WTC11 (cell line): ENCODE results near the gene BPHL.

ENCODE experiments used
- FOXP1 ChIP-seq: sonication (generic); formaldehyde crosslinking; IDR thresholded peaks from 2 replicates; pipeline ENCODE4 v1.8.0; 2022; ENCODE audit warnings: missing genetic modification reagents, mild to moderate bottlenecking, moderate library complexity, borderline replicate concordance
- GABPB1 ChIP-seq: sonication (generic); formaldehyde crosslinking; IDR thresholded peaks from 2 replicates; pipeline ENCODE4 v1.8.1; 2023; ENCODE audit warnings: mild to moderate bottlenecking, missing genetic modification reagents
- IRF2 ChIP-seq: sonication (generic); formaldehyde crosslinking; IDR thresholded peaks from 2 replicates; pipeline ENCODE4 v1.8.0; 2022; ENCODE audit warnings: low read depth, missing genetic modification reagents, borderline replicate concordance
- ZNF219 ChIP-seq: sonication (generic); formaldehyde crosslinking; IDR thresholded peaks from 2 replicates; pipeline ENCODE4 v1.8.0; 2023; ENCODE audit warnings: missing genetic modification reagents, mild to moderate bottlenecking, borderline replicate concordance
- ZNF263 ChIP-seq: sonication (generic); formaldehyde crosslinking; IDR thresholded peaks from 2 replicates; pipeline ENCODE4 v1.8.1; 2022; ENCODE audit warnings: low read depth, mild to moderate bottlenecking, moderate library complexity, missing genetic modification reagents
- TF ChIP-seq, protein P1 (sequence below): fragments of 200-600 bp; IDR thresholded peaks from 2 replicates; pipeline ENCODE4 v1.8.0; 2022; ENCODE audit warnings: antibody characterized with exemption
- TF ChIP-seq, protein P2 (sequence below): sonication (generic); formaldehyde crosslinking; IDR thresholded peaks from 2 replicates; pipeline ENCODE4 v1.8.0; 2023; ENCODE audit warnings: missing genetic modification reagents
- TF ChIP-seq, protein P3 (sequence below): sonication (generic); formaldehyde crosslinking; IDR thresholded peaks from 2 replicates; pipeline ENCODE4 v1.8.1; 2023; ENCODE audit warnings: mild to moderate bottlenecking, missing genetic modification reagents
- TF ChIP-seq, protein P4 (sequence below): sonication (generic); formaldehyde crosslinking; IDR thresholded peaks from 2 replicates; pipeline ENCODE4 v1.8.1; 2023; ENCODE audit warnings: mild to moderate bottlenecking, missing genetic modification reagents, moderate library complexity

DNA sequence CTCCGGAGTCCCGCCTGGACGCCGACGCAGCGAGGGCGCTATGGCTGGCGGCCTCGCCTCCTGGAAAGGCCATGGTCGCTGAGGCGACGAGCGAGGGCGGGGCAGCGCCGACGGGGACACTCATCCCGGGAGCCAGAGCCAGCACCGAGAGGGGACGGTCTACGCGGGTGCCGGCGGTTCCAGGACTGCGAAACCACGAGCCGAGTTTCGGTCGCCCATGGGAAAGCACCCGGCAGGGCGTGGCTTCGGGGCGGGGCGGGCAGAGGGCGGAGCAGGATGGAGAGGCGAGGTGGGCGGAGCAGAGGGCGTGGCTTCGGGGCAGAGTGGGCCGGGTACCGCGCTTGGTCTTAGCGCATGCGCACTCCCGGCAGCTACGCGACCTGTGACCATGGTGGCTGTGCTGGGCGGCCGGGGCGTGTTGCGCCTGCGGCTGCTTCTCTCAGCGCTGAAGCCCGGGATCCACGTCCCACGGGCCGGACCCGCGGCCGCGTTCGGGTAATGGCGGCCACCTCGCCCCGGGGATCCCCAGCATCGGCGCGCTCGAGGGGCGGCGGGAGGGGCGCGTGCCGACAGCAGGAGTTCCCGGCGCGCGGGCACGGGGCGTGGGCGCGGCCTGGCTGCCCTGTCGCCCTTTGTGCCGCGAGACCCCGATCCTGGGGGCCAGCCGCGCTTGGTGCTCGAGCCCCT is at the start of gene BPHL:
- TF ChIP-seq IRF2 (CRISPR knock-in tag) (no peak), ZNF263 (no peak), FOXP1 (CRISPR knock-in tag) (peak; percentile 64), ZNF219 (CRISPR knock-in tag) (peak; percentile 73; the same call in 1 of the 2 replicates), GABPB1 (CRISPR knock-in tag) (peak; percentile 84)
- TF ChIP-seq, protein P1, sequence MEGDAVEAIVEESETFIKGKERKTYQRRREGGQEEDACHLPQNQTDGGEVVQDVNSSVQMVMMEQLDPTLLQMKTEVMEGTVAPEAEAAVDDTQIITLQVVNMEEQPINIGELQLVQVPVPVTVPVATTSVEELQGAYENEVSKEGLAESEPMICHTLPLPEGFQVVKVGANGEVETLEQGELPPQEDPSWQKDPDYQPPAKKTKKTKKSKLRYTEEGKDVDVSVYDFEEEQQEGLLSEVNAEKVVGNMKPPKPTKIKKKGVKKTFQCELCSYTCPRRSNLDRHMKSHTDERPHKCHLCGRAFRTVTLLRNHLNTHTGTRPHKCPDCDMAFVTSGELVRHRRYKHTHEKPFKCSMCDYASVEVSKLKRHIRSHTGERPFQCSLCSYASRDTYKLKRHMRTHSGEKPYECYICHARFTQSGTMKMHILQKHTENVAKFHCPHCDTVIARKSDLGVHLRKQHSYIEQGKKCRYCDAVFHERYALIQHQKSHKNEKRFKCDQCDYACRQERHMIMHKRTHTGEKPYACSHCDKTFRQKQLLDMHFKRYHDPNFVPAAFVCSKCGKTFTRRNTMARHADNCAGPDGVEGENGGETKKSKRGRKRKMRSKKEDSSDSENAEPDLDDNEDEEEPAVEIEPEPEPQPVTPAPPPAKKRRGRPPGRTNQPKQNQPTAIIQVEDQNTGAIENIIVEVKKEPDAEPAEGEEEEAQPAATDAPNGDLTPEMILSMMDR: no peak
- TF ChIP-seq, protein P2, sequence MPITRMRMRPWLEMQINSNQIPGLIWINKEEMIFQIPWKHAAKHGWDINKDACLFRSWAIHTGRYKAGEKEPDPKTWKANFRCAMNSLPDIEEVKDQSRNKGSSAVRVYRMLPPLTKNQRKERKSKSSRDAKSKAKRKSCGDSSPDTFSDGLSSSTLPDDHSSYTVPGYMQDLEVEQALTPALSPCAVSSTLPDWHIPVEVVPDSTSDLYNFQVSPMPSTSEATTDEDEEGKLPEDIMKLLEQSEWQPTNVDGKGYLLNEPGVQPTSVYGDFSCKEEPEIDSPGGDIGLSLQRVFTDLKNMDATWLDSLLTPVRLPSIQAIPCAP (CRISPR knock-in tag): no peak
- TF ChIP-seq, protein P3, sequence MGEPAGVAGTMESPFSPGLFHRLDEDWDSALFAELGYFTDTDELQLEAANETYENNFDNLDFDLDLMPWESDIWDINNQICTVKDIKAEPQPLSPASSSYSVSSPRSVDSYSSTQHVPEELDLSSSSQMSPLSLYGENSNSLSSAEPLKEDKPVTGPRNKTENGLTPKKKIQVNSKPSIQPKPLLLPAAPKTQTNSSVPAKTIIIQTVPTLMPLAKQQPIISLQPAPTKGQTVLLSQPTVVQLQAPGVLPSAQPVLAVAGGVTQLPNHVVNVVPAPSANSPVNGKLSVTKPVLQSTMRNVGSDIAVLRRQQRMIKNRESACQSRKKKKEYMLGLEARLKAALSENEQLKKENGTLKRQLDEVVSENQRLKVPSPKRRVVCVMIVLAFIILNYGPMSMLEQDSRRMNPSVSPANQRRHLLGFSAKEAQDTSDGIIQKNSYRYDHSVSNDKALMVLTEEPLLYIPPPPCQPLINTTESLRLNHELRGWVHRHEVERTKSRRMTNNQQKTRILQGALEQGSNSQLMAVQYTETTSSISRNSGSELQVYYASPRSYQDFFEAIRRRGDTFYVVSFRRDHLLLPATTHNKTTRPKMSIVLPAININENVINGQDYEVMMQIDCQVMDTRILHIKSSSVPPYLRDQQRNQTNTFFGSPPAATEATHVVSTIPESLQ: no peak
- TF ChIP-seq, protein P4, sequence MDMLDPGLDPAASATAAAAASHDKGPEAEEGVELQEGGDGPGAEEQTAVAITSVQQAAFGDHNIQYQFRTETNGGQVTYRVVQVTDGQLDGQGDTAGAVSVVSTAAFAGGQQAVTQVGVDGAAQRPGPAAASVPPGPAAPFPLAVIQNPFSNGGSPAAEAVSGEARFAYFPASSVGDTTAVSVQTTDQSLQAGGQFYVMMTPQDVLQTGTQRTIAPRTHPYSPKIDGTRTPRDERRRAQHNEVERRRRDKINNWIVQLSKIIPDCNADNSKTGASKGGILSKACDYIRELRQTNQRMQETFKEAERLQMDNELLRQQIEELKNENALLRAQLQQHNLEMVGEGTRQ (CRISPR knock-in tag): 0 out of 2 replicates have a peak, but pooled peaks have one; percentile 37
